A549 (cell line): Measurements from ENCODE around the gene RIPK4. TPM values are rescaled to one million over a fixed set of nuclear protein-coding genes. Genes with fewer than 3 reads are reported as not detected.

Experiments
- ATAC-seq, 2 experiments: fragments of 200-7000 bp in 1 of 2; fragments of >200 bp in 1 of 2; cut with Nextera tagmentation in 1 of 2; cut with Tn5 transposase in 1 of 2; 3 replicates each; pipeline versions ENCODE4 v1.8.0 to v1.9.1; 2018 to 2020; ENCODE audit warnings: mild to moderate bottlenecking in 1 of 2, moderate library complexity in 1 of 2
- CTCF ChIA-PET: fragments of 300-600 bp; sonication (Branson Sonifier 250); formaldehyde crosslinking; extraction: SDS; loops from one replicate; lab custom pipeline; 2021; ENCODE audit warnings: antibody characterized with exemption, inconsistent platforms; lab: Yijun Ruan, JAX
- POLR2A ChIA-PET: fragments of 350-600 bp; formaldehyde crosslinking; extraction: SDS; loops from one replicate; lab custom pipeline; 2021; ENCODE audit warnings: antibody characterized with exemption, inconsistent platforms; lab: Yijun Ruan, JAX
- DNase-seq, 2 experiments: peaks; one replicate each; pipeline versions ENCODE4 v3.0.0 to v3.0.0-alpha.2; 2011 to 2016; ENCODE audit warnings: low read depth in 1 of 2, low spot score in 1 of 2
- FAIRE-seq: peaks from 2 replicates; lab custom pipeline; 2011; peaks lifted over from hg19 to GRCh38; lab: Jason Lieb, UNC
- H3K27ac ChIP-seq, 2 experiments: fragments of >200 bp; sonication (Bioruptor Twin); formaldehyde crosslinking; 3 replicates each; pipeline ENCODE4 v1.5.1; 2016 to 2017
- H3K4me1 ChIP-seq: fragments of >200 bp; sonication (Bioruptor Twin); formaldehyde crosslinking; 3 replicates; pipeline ENCODE4 v1.6.1; 2016
- H3K4me2 ChIP-seq: fragments of >200 bp; sonication (Bioruptor Twin); formaldehyde crosslinking; 3 replicates; pipeline ENCODE4 v1.6.1; 2016
- H3K4me3 ChIP-seq: fragments of >200 bp; sonication (Bioruptor Twin); formaldehyde crosslinking; 3 replicates; pipeline ENCODE4 v1.5.1; 2016
- H3K9me3 ChIP-seq: fragments of >200 bp; sonication (Bioruptor Twin); formaldehyde crosslinking; 3 replicates; pipeline ENCODE4 v1.6.1; 2016
- ATOH8 ChIP-seq: fragments of 250-450 bp; sonication (Bioruptor Pico); IDR thresholded peaks from 2 replicates; pipeline ENCODE4 v1.5.0; 2020; ENCODE audit warnings: low read depth, mild to moderate bottlenecking, moderate library complexity
- BHLHE40 ChIP-seq: IDR thresholded peaks from 2 replicates; pipeline ENCODE4 v1.6.1; 2012; ENCODE audit warnings: low read depth, low read length, inconsistent platforms
- CBX2 ChIP-seq: fragments of 200-600 bp; sonication (generic); IDR thresholded peaks from 2 replicates; pipeline ENCODE4 v1.6.1; 2016; ENCODE audit warnings: low read depth, mild to moderate bottlenecking, borderline replicate concordance
- CBX8 ChIP-seq: fragments of 200-600 bp; sonication (generic); IDR thresholded peaks from 2 replicates; pipeline ENCODE4 v1.6.1; 2016
- CEBPB ChIP-seq, 2 experiments: fragments of >200 bp in 1 of 2; sonication (Bioruptor Twin) in 1 of 2; formaldehyde crosslinking in 1 of 2; IDR thresholded peaks; 2 replicates each; pipeline ENCODE4 v1.6.1; 2012 to 2016
- CHD2 ChIP-seq: fragments of 150-350 bp; IDR thresholded peaks from 2 replicates; pipeline ENCODE4 v1.6.1; 2014; ENCODE audit warnings: low read length; ENCODE audit not compliant: partially characterized antibody
- CTCF ChIP-seq: fragments of >200 bp; sonication (Bioruptor Twin); formaldehyde crosslinking; IDR thresholded peaks from 3 replicates; pipeline ENCODE4 v1.5.1; 2016
- EHF ChIP-seq: fragments of 250-450 bp; sonication (Bioruptor Pico); IDR thresholded peaks from 2 replicates; pipeline ENCODE4 v1.5.0; 2020; ENCODE audit warnings: mild to moderate bottlenecking
- ELK1 ChIP-seq: fragments of 150-350 bp; IDR thresholded peaks from 2 replicates; pipeline ENCODE4 v1.6.1; 2014; ENCODE audit warnings: low read depth, mild to moderate bottlenecking, low read length
- FOSB ChIP-seq: fragments of 250-450 bp; sonication (Bioruptor Pico); IDR thresholded peaks from 2 replicates; pipeline ENCODE4 v1.5.0; 2020; ENCODE audit warnings: mild to moderate bottlenecking, moderate library complexity
- FOSL2 ChIP-seq, 2 experiments: fragments of 450-650 bp in 1 of 2; fragments of >200 bp in 1 of 2; sonication (Bioruptor Twin) in 1 of 2; formaldehyde crosslinking; IDR thresholded peaks; 2 replicates each; pipeline versions ENCODE4 v1.5.0 to v1.6.1; 2016 to 2020; ENCODE audit warnings: mild to moderate bottlenecking in 1 of 2, moderate library complexity in 1 of 2
- FOXS1 ChIP-seq: fragments of 250-450 bp; sonication (Bioruptor Pico); IDR thresholded peaks from 2 replicates; pipeline ENCODE4 v1.5.0; 2020; ENCODE audit warnings: mild to moderate bottlenecking, moderate library complexity
- GATA3 ChIP-seq: IDR thresholded peaks from 2 replicates; pipeline ENCODE4 v1.6.1; 2012; ENCODE audit warnings: borderline replicate concordance
- HES2 ChIP-seq: fragments of >200 bp; sonication (Bioruptor Twin); formaldehyde crosslinking; IDR thresholded peaks from 2 replicates; pipeline ENCODE4 v1.6.1; 2016
- HOXA7 ChIP-seq: fragments of 250-450 bp; sonication (Bioruptor Pico); IDR thresholded peaks from 2 replicates; pipeline ENCODE4 v1.5.0; 2020; ENCODE audit warnings: mild to moderate bottlenecking, moderate library complexity
- HOXB13 ChIP-seq: fragments of 250-450 bp; sonication (Bioruptor Pico); IDR thresholded peaks from 2 replicates; pipeline ENCODE4 v1.5.0; 2020; ENCODE audit warnings: low read depth, mild to moderate bottlenecking, moderate library complexity
- HOXB5 ChIP-seq: fragments of 250-450 bp; sonication (Bioruptor Pico); IDR thresholded peaks from 2 replicates; pipeline ENCODE4 v1.5.0; 2020; ENCODE audit warnings: mild to moderate bottlenecking, moderate library complexity
- JUN ChIP-seq, 2 experiments: fragments of >200 bp; sonication (Bioruptor Twin); formaldehyde crosslinking; IDR thresholded peaks; 2 replicates in 1 of 2; 3 replicates in 1 of 2; pipeline ENCODE4 v1.6.1; 2016 to 2017
- JUNB ChIP-seq: fragments of >200 bp; sonication (Bioruptor Twin); formaldehyde crosslinking; IDR thresholded peaks from 2 replicates; pipeline ENCODE4 v1.6.1; 2016
- KDM5A ChIP-seq: fragments of 200-600 bp; sonication (generic); IDR thresholded peaks from 2 replicates; pipeline ENCODE4 v1.6.1; 2016; ENCODE audit warnings: antibody characterized with exemption, mild to moderate bottlenecking
- MAX ChIP-seq: IDR thresholded peaks from 2 replicates; pipeline ENCODE4 v1.6.1; 2012
- MAZ ChIP-seq: fragments of 150-350 bp; IDR thresholded peaks from 2 replicates; pipeline ENCODE4 v1.6.1; 2014; ENCODE audit warnings: antibody characterized with exemption, low read depth, low read length, borderline replicate concordance
- NFE2L2 ChIP-seq: fragments of 150-350 bp; conservative IDR thresholded peaks from 2 replicates; pipeline ENCODE4 v1.6.1; 2014; ENCODE audit warnings: low read length
- POLR2A ChIP-seq: IDR thresholded peaks from 2 replicates; pipeline ENCODE4 v1.6.1; 2012; ENCODE audit warnings: mild to moderate bottlenecking, low read length
- RARB ChIP-seq: fragments of 250-450 bp; sonication (Bioruptor Pico); IDR thresholded peaks from 2 replicates; pipeline ENCODE4 v1.8.0; 2021; ENCODE audit warnings: mild to moderate bottlenecking, moderate library complexity
- TP53 ChIP-seq: fragments of 250-450 bp; sonication (Bioruptor Pico); IDR thresholded peaks from 2 replicates; pipeline ENCODE4 v1.5.0; 2021; ENCODE audit warnings: mild to moderate bottlenecking, moderate library complexity
- ZFP36 ChIP-seq: fragments of 450-650 bp; IDR thresholded peaks from 2 replicates; pipeline ENCODE4 v1.6.1; 2014; ENCODE audit warnings: borderline replicate concordance; ENCODE audit not compliant: partially characterized antibody
- WGBS: methylation state at CpG from one replicate; pipeline ENCODE4 v1.1.6; 2017; ENCODE audit errors: missing lambda C conversion rate; 5-methylcytosine and 5-hydroxymethylcytosine counted together
- polyA plus RNA-seq, 4 experiments: library from polyadenylated mRNA; depleted of rRNA in 3 of 4; stranded (reverse); fragments of >200 nt; fragmentation: RNase III in 1 of 4; extraction: RNeasy Plus Mini Kit Qiagen cat#74134 plus additional on column Dnase treatment in 1 of 4; gene quantifications; 2 replicates in 3 of 4; 3 replicates in 1 of 4; pipeline ENCODE4 v1.2.3, GENCODE V29; 2011 to 2017

Gene RIPK4
- polyA plus RNA-seq, 2 of the 4 experiments (the other 2 are of a cell fraction) = 3.0 to 5.7 TPM

GRCh38 chr21:41759214-41759840 is 7.5 kb downstream of the RIPK4 start:
- Histone ChIP-seq H3K27ac (peak overlapping the region; percentile 53 to 92), H3K9me3 (no peaks in the 10 kb centered on the region), H3K4me3 (no peak overlapping the region), H3K4me2 (peak overlapping the region; percentile 99), H3K4me1 (peaks cover 54% of the 10 kb centered on the region)
- POLR2A ChIA-PET = interaction anchor here (1.0 kb wide), 1 partner anchor 12 kb away, joined by 3 read pairs; no protein-coding TSS in a partner anchor
- ATAC-seq = no peak
- CTCF ChIA-PET = interaction anchor here (0.7 to 14.3 kb wide), 4 partner anchors 19 to 263 kb away, joined by 3 to 172 read pairs (median 4); no protein-coding TSS in a partner anchor
- WGBS = 89% methylated on average over 5 of the region's 11 CpGs
- no peak for FAIRE-seq
- no peak for TF ChIP-seq FOSL2 (IDR thresholded peaks at IDR 0.05)
- peak; percentile 26 for TF ChIP-seq FOSL2 (CRISPR knock-in tag; IDR thresholded peaks at IDR 0.05)
- TF ChIP-seq CHD2 = no peak
- DNase-seq = no peak

- H3K27ac ChIP-seq = peak overlapping the region; percentile 53 to 92
- FAIRE-seq (no peak), ATAC-seq (no peak), DNase-seq (peak in 1 of 2 experiments; percentile 51)
- no peaks in the 10 kb centered on the region for H3K9me3 ChIP-seq
- CTCF ChIA-PET = interaction anchor here (0.7 to 14.3 kb wide), 4 partner anchors 20 to 262 kb away, joined by 3 to 172 read pairs (median 4); no protein-coding TSS in a partner anchor
- TF ChIP-seq ATOH8 (no peak), CEBPB (IDR thresholded peaks at IDR 0.05) (0 out of 4 replicates have a peak, but pooled peaks of 1 of the 2 experiments have one; percentile 18), HOXB5 (CRISPR knock-in tag) (no peak), ZFP36 (no peak), MAX (0 out of 2 replicates have a peak, but pooled peaks have one; percentile 29), FOXS1 (CRISPR knock-in tag) (no peak), GATA3 (peak; percentile 17; the same call in 1 of the 2 replicates), MAZ (no peak), ELK1 (no peak), CTCF (no peak)
- H3K4me3 ChIP-seq = no peak overlapping the region
- peaks cover 46% of the 10 kb centered on the region for H3K4me1 ChIP-seq
- H3K4me2 ChIP-seq = peak overlapping the region; percentile 99; the same call in 2 of the 3 replicates
- POLR2A ChIA-PET = no interaction called here
- 41% methylated on average over 5 of the region's 5 CpGs for WGBS
Observed at GRCh38 chr21:41758550-41758949, 8.3 kb downstream of the RIPK4 start.

- DNase-seq = no peak
- Histone ChIP-seq H3K4me2 (no peak overlapping the region), H3K9me3 (no peaks in the 10 kb centered on the region), H3K4me1 (peaks cover 48% of the 10 kb centered on the region), H3K4me3 (no peak overlapping the region), H3K27ac (no peak overlapping the region)
- ChIA-PET POLR2A (no interaction called here), CTCF (interaction anchor here (1.0 to 1.2 kb wide), 2 partner anchors 9 to 143 kb away, joined by 4 to 5 read pairs; no protein-coding TSS in a partner anchor)
- FAIRE-seq = no peak
- WGBS = 92% methylated on average over 26 of the region's 33 CpGs
- no peak for ATAC-seq
- TF ChIP-seq TP53 (CRISPR knock-in tag) = no peak
- no peak for TF ChIP-seq CBX8
- no peak for TF ChIP-seq BHLHE40
- no peak for TF ChIP-seq NFE2L2
- no peak for TF ChIP-seq JUNB
- TF ChIP-seq JUN (IDR thresholded peaks at IDR 0.05) = no peak
- no peak for TF ChIP-seq HOXA7
- TF ChIP-seq EHF = no peak
- TF ChIP-seq ELK1 = no peak
- no peak for TF ChIP-seq MAX
- TF ChIP-seq RARB (CRISPR knock-in tag) = no peak
- no peak for TF ChIP-seq HOXB13 (CRISPR knock-in tag)
- TF ChIP-seq POLR2A = no peak
- no peak for TF ChIP-seq CBX2
- no peak for TF ChIP-seq KDM5A
- TF ChIP-seq FOSB (CRISPR knock-in tag) = no peak
- no peak for TF ChIP-seq HES2
Observed at GRCh38 chr21:41755934-41756773, 10.7 kb downstream of the RIPK4 start.
